ENCODE results near the gene TUBB6. TPM values are rescaled to one million over a fixed set of nuclear protein-coding genes. Genes with fewer than 3 reads are reported as not detected.

Gene TUBB6
- total RNA-seq, 2 donors from 2014 or later = 7.8 to 41.6 TPM

GRCh38 chr18:12274793-12275192 is 33.2 kb upstream of the TUBB6 start:
- no peaks in the 10 kb centered on the region for H3K4me1 ChIP-seq
- no peaks in the 10 kb centered on the region for H3K27me3 ChIP-seq
- H3K36me3 ChIP-seq = no peaks in the 10 kb centered on the region
- no peak overlapping the region for H3K4me3 ChIP-seq
- DNase-seq = no peak
- TF ChIP-seq, protein P1, sequence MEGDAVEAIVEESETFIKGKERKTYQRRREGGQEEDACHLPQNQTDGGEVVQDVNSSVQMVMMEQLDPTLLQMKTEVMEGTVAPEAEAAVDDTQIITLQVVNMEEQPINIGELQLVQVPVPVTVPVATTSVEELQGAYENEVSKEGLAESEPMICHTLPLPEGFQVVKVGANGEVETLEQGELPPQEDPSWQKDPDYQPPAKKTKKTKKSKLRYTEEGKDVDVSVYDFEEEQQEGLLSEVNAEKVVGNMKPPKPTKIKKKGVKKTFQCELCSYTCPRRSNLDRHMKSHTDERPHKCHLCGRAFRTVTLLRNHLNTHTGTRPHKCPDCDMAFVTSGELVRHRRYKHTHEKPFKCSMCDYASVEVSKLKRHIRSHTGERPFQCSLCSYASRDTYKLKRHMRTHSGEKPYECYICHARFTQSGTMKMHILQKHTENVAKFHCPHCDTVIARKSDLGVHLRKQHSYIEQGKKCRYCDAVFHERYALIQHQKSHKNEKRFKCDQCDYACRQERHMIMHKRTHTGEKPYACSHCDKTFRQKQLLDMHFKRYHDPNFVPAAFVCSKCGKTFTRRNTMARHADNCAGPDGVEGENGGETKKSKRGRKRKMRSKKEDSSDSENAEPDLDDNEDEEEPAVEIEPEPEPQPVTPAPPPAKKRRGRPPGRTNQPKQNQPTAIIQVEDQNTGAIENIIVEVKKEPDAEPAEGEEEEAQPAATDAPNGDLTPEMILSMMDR (IDR thresholded peaks at IDR 0.05) = no peak
- intact Hi-C loops (cut with DNase I) = no loop called here
- H3K9me3 ChIP-seq = no peaks in the 10 kb centered on the region
- H3K9ac ChIP-seq (ENCODE audit: low read depth in 2 of 2, low read length in 2 of 2) = no peak overlapping the region
- no peak overlapping the region for H3K27ac ChIP-seq

DNA sequence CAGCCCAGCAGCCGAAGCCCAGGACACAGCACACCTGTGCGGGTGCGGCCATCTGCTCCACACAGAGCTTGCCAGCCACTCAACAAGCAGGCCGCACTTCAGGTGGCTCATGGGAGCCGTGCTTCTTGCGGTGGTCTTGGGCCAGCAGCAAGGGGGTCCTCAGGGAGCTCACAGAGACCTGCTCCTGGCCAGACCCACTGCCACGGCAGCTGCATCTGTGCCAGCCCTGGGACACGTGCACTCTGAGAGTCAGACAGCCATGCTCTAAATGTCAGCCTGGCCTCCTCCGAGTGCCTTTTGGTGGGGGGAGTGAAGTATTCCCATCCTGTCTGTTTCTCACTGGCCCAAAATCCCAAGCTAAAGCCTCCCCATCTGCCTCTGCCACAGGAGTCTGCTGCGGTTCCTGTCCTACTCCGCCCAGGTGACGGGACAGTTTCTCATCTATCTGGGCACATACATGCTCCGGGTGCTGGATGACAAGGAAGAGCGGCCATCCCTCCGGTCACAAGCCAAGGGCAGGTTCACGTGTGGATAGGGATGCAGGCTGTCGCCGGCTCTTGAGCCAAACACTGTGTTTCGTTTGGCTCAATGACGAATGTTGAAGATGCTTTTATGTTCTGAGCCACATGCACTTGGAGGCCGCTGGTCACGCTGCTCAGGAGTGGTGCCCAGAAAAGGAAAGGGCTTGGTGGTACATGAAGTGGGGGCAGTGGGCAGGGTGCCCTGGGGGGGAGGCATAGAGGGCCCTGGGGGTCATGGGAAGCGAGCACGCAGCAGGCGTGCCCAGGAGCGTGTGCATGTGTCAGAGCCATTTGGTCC is 31.1 kb upstream of the TUBB6 start:
- H3K9ac ChIP-seq (ENCODE audit: low read depth in 2 of 2, low read length in 2 of 2) = no peak overlapping the region
- DNase-seq = no peak
- intact Hi-C loops (cut with DNase I) = no loop called here

GRCh38 chr18:12278215-12278671 is 29.8 kb upstream of the TUBB6 start:
- H3K9me3 ChIP-seq = no peaks in the 10 kb centered on the region
- intact Hi-C loops (cut with DNase I) = no loop called here
- H3K27me3 ChIP-seq = no peaks in the 10 kb centered on the region
- no peaks in the 10 kb centered on the region for H3K36me3 ChIP-seq
- TF ChIP-seq, protein P1 (IDR thresholded peaks at IDR 0.05) = no peak
- peak overlapping the region in 1 of 2 donors; percentile 67 for H3K9ac ChIP-seq (ENCODE audit: low read depth in 2 of 2, low read length in 2 of 2)
- DNase-seq = no peak
- H3K27ac ChIP-seq = peak overlapping the region; percentile 91
- no peaks in the 10 kb centered on the region for H3K4me1 ChIP-seq
- H3K4me3 ChIP-seq = no peak overlapping the region

More for the DNA sequence above, 31.1 kb upstream of the TUBB6 start:
- Histone ChIP-seq H3K36me3 (no peaks in the 10 kb centered on the region), H3K27me3 (no peaks in the 10 kb centered on the region), H3K27ac (no peak overlapping the region), H3K4me3 (no peak overlapping the region), H3K9me3 (no peaks in the 10 kb centered on the region), H3K4me1 (no peaks in the 10 kb centered on the region)
- TF ChIP-seq, protein P1 (IDR thresholded peaks at IDR 0.05) = no peak

GRCh38 chr18:12278741-12279682 is 29.0 kb upstream of the TUBB6 start:
- H3K36me3 ChIP-seq = no peaks in the 10 kb centered on the region
- no peaks in the 10 kb centered on the region for H3K9me3 ChIP-seq
- H3K27me3 ChIP-seq = no peaks in the 10 kb centered on the region
- TF ChIP-seq, protein P1 (IDR thresholded peaks at IDR 0.05) = no peak
- H3K9ac ChIP-seq (ENCODE audit: low read depth in 2 of 2, low read length in 2 of 2) = peak overlapping the region; percentile 39 to 67
- H3K4me1 ChIP-seq = no peaks in the 10 kb centered on the region
- peak overlapping the region; percentile 11 for H3K4me3 ChIP-seq
- H3K27ac ChIP-seq = peak overlapping the region; percentile 91
- DNase-seq = peak; percentile 53
- intact Hi-C loops (cut with DNase I) = no loop called here

DNA sequence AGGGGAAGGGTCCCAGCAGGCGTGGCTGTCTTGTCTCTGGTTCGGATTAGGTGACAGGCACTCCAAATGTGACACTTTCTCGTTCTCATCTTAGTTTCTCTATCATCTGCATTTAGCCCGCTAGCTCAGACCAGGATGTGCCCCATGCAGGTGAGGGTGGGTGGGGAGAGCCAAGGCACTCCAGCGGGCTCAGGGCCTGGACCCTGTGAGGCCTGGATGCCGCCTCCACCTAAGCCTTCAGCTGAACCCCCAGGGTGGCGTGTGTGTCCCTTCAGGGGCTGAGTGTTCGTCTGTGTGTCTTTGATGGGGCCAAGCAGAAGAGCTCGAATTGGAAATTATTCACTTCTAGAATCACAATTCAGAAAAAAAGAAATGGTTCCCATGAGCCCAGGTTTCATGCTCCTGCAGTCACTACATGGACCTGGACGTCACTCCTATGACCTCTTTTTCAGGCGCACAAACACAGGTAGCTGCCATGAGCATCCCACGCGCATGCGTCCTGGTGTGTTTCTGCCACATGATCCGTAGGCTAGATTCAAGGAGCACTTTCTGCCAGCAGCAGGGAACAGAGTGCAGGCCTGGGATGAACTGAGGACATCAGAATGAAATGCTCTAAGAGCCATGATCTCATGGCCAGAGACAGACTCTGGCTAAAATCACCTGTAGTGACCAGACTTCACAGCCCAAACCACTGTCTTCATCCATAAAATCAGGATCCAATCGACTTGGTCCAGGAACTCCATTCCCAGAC is 28.1 kb upstream of the TUBB6 start:
- Histone ChIP-seq H3K4me3 (peak overlapping the region; percentile 11), H3K36me3 (no peaks in the 10 kb centered on the region), H3K27ac (peak overlapping the region; percentile 91), H3K27me3 (no peaks in the 10 kb centered on the region), H3K9me3 (no peaks in the 10 kb centered on the region), H3K4me1 (no peaks in the 10 kb centered on the region), H3K9ac (ENCODE audit: low read depth in 2 of 2, low read length in 2 of 2) (peak overlapping the region in 1 of 2 donors; percentile 39)
- DNase-seq = no peak
- TF ChIP-seq, protein P1 (IDR thresholded peaks at IDR 0.05) = no peak
- intact Hi-C loops (cut with DNase I) = no loop called here

All from colonic mucosa (tissue), 4 donors.